Calu3 (cell line): Measurements from ENCODE around the gene RASGRP2. TPM values are rescaled to one million over a fixed set of nuclear protein-coding genes. Genes with fewer than 3 reads are reported as not detected.
A peak's percentile ranks its signal among the peaks of the same experiment; 100 is the strongest.

ENCODE experiments used
- BruUV-seq: library from RNA; stranded (reverse); fragments of 400-500 nt; replicated peaks from 2 replicates; lab custom pipeline; 2021; lab: Mats Ljungman, UMichigan
- CTCF ChIA-PET: fragments of 300-600 bp; sonication (Branson Sonifier 250); formaldehyde crosslinking; loops from one replicate; lab custom pipeline; 2022; ENCODE audit warnings: antibody characterized with exemption; lab: Charles Lee
- DNase-seq: peaks from one replicate; pipeline ENCODE4 v3.0.0; 2022
- H3K27ac Mint-ChIP-seq: one replicate; pipeline ENCODE4 v1.8.0; 2022; ENCODE audit warnings: mixed read lengths; ENCODE audit not compliant: unreplicated experiment
- H3K27me3 Mint-ChIP-seq: one replicate; pipeline ENCODE4 v1.8.0; 2022; ENCODE audit warnings: mixed read lengths; ENCODE audit not compliant: unreplicated experiment
- H3K36me3 Mint-ChIP-seq: one replicate; pipeline ENCODE4 v1.8.0; 2022; ENCODE audit warnings: mild to moderate bottlenecking, moderate library complexity, mixed read lengths; ENCODE audit not compliant: insufficient read depth, unreplicated experiment
- H3K4me1 Mint-ChIP-seq: one replicate; pipeline ENCODE4 v1.8.0; 2022; ENCODE audit warnings: mild to moderate bottlenecking, low read depth, mixed read lengths; ENCODE audit not compliant: unreplicated experiment
- H3K4me3 Mint-ChIP-seq: one replicate; pipeline ENCODE4 v1.8.0; 2022; ENCODE audit warnings: mild to moderate bottlenecking, low read depth, moderate library complexity, mixed read lengths; ENCODE audit not compliant: unreplicated experiment
- H3K9me3 Mint-ChIP-seq: one replicate; pipeline ENCODE4 v1.8.0; 2022; ENCODE audit warnings: low read depth, mixed read lengths; ENCODE audit not compliant: unreplicated experiment
- CTCF ChIP-seq: fragments of 200-600 bp; IDR thresholded peaks from one replicate; pipeline ENCODE4 v1.8.0; 2022; ENCODE audit warnings: antibody characterized with exemption; ENCODE audit not compliant: unreplicated experiment
- intact Hi-C: fragments of 100-400 bp; cut with micrococcal nuclease; formaldehyde crosslinking; loops from one replicate; pipeline ENCODE4 v1.10.0; 2022; ENCODE audit not compliant: unreplicated experiment
- total RNA-seq: library from RNA; stranded (reverse); gene quantifications from 2 replicates; pipeline ENCODE4 v1.2.3, GENCODE V29; 2022

Gene RASGRP2
- total RNA-seq, 1 experiment from 2014 or later, result not detected

- Mint-ChIP-seq H3K27me3 (peaks cover 76% of the 10 kb centered on the region), H3K9me3 (no peaks in the 10 kb centered on the region), H3K27ac (no peak overlapping the region), H3K36me3 (peaks cover 11% of the 10 kb centered on the region), H3K4me1 (peaks cover 10% of the 10 kb centered on the region), H3K4me3 (peak overlapping the region; percentile 63)
- CTCF ChIA-PET, result no interaction called here
- intact Hi-C loops, result no loop called here
- BruUV-seq, result no TSS peak
- no peak for TF ChIP-seq CTCF
- no peak for DNase-seq
Observed at GRCh38 chr11:64744544-64745188, 724 bp upstream of the RASGRP2 start.

GRCh38 chr11:64742889-64743590 lies 902 bp downstream of the RASGRP2 start:
- peak; percentile 91 for TF ChIP-seq CTCF
- Mint-ChIP-seq H3K9me3 (no peaks in the 10 kb centered on the region), H3K4me3 (peak overlapping the region; percentile 65), H3K36me3 (peaks cover 9% of the 10 kb centered on the region), H3K4me1 (peaks cover 10% of the 10 kb centered on the region), H3K27ac (no peak overlapping the region), H3K27me3 (peaks cover 84% of the 10 kb centered on the region)
- intact Hi-C loops, result no loop called here
- peak; percentile 83 for DNase-seq
- no TSS peak for BruUV-seq
- CTCF ChIA-PET, result interaction anchor here (1.6 kb wide), 1 partner anchor 54 kb away, joined by 8 read pairs; no protein-coding TSS in a partner anchor

GRCh38 chr11:64742087-64742888 lies 1.7 kb downstream of the RASGRP2 start:
- no TSS peak for BruUV-seq
- intact Hi-C loops, result no loop called here
- Mint-ChIP-seq H3K36me3 (peaks cover 7% of the 10 kb centered on the region), H3K27me3 (peaks cover 83% of the 10 kb centered on the region), H3K4me1 (peaks cover 13% of the 10 kb centered on the region), H3K4me3 (peak overlapping the region; percentile 65), H3K27ac (no peak overlapping the region), H3K9me3 (no peaks in the 10 kb centered on the region)
- TF ChIP-seq CTCF, result no peak
- DNase-seq, result no peak
- CTCF ChIA-PET, result interaction anchor here (1.6 kb wide), 1 partner anchor 54 kb away, joined by 8 read pairs; no protein-coding TSS in a partner anchor

GRCh38 chr11:64741375-64742086 lies 2.4 kb downstream of the RASGRP2 start:
- no TSS peak for BruUV-seq
- Mint-ChIP-seq H3K27ac (no peak overlapping the region), H3K9me3 (no peaks in the 10 kb centered on the region), H3K36me3 (peaks cover 7% of the 10 kb centered on the region), H3K4me3 (peak overlapping the region; percentile 65), H3K4me1 (peaks cover 18% of the 10 kb centered on the region), H3K27me3 (peaks cover 87% of the 10 kb centered on the region)
- no peak for DNase-seq
- TF ChIP-seq CTCF, result no peak
- CTCF ChIA-PET, result interaction anchor here (0.6 to 1.6 kb wide), 2 partner anchors 53 to 381 kb away, joined by 4 to 8 read pairs; no protein-coding TSS in a partner anchor
- intact Hi-C loops, result no loop called here
